HG03520 (cell line): ENCODE results near the gene ASB2.

Experiments used
- ATAC-seq: cut with Tn5 transposase; IDR thresholded peaks from one replicate; pipeline ENCODE4 v1.9.1; 2021; ENCODE audit warnings: mild to moderate bottlenecking, moderate library complexity; ENCODE audit not compliant: unreplicated experiment

ASB2 gene

DNA sequence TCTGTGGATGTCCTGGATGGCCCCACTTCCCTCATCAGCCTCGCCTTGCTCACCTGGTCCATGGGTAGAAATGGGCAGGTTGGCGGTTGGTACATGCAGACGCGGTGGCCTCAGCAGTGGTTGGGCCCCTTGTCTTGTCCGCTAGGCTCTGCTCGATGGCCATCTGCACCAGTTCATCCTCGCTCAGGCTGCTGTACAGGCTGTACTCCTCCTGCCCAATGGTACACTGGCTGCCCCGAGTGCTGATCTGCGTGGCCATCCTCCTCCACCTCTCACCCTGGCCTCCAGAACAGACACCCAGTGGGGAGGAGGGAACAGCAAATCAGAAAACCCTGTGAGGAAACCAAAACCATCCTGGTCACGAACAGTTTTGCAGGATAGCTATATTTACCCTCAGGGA, 12.1 kb downstream of the ASB2 start:
- no peak for ATAC-seq

DNA sequence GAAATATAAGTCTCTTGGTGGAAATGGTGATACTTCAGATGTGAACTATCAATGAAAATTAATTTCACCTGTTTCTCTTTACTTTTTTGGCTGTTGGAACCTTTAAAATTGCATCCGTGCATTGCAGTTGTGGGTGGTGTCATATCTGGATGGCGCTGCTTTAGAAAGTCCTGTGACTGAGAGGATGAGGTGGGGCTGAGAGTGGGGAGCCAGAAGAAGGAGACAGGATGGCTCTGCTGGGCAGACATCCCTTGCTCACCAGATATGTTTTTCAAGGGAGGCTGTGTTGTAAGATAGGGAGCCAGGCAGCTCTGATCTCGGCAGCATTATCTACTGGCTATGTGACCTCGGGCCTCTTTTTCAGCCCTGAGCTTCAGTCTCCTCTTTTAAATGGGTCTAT, 12.7 kb downstream of the ASB2 start:
- no peak for ATAC-seq

DNA sequence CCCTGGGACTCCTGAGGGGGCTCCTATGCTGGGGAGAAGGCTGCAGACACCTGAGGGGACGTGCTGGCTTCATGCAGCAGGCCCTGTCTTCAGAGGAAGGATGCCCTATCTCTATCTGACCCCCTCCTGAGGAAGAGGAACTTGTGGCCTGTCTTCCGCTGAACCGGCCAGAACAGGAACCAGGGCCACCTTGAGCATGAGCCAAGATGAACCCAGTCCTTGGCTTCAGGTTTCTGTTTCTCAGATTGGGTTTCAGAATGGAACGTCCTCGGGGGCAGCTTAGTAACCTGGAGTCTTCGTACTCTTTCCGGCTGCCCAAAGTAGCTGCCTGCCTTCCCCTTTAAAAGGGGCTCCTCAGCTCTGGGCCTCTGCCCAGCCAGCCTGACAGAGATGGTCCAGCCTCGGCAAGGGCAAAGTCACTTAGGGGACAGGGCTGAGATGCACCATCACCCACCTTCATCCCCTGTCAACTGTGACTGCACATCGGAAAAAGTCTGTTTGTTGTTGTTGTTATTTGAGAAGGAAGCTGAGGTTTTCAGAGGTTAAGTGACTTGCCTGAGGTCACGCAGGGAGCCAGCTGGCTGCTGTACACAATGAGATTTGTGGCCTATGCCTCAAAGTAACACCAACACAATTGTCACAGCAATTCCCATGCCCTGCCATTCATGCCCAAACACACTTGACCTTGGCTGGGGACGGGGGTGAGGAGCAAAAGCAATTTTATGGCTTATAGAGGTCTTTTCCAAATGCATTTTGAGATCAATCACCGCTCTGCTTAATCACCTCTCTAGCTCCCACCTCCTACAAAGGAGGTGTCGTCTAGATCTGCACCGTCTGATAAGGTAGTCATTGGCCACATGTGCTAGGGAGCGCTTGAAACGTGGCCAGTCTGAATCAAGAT, 13.4 kb downstream of the ASB2 start:
- ATAC-seq, result peak; percentile 36

DNA sequence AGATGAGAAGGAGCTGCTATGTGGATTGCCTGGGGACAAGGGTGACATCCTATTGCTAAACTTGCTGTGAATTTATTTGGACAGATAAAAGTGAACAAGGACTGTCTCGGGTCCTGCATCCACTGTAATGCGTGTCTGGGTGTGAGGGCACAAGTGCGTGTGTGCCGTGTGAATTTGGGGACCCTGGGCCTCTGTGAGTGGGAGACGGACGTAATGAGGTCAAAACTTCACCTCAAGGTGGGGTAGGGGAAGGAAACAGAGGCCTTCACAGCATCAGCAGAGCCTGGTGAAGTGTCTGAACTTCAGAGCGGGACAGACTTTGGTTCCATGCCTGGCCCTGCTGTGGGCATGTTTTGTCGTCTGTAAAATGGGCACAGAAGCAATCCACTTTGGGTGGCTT, 14.8 kb downstream of the ASB2 start:
- no peak for ATAC-seq

DNA sequence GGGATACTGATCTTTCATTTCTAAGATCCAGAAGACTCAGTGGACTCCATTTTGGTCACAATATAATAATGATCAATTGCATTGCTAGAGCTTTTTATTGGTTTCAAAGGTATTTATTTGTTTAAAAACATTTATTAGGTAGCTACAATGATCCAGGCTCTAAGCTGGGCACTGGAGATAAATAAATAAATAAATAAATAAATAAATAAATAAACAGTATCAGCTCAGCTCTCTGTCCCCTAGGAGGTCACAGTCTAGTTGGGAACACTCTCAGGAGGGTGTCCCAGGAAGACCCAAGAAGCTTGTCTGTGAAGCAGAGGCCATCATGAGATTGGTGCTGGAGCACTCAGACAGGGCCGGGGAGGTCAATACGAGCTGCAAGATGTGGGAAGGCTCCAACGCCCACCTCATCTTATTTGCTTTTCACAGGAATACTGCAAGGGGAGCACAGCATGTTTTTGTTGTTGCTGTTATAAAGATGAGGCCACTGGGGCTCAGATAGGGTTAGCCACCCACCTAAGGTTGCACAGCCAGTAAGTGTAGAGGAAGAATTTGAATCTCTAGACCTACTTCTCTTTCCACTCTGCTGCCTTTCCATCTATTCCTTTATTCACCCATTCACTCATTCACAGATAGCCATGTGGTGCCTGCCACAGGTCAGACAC, 15.5 kb downstream of the ASB2 start:
- ATAC-seq, result no peak

DNA sequence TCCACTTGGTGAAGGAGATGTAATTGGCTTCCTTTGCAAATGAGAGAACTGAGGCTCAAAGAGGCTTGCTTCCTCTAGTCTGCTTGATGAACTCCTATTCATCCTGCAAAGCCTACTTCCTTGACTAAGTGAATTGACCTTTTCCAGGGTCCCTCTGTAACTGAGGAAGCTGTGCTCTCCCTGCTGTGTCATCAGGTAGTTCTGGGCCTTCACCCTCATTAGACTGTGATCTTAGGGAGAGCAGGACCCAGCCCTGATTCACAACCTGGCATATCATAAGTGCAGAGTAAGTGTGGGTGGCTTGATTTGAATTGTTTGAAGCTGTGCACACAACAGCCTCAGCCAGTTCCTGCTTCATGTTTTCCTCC, 16.3 kb downstream of the ASB2 start:
- ATAC-seq, result no peak

DNA sequence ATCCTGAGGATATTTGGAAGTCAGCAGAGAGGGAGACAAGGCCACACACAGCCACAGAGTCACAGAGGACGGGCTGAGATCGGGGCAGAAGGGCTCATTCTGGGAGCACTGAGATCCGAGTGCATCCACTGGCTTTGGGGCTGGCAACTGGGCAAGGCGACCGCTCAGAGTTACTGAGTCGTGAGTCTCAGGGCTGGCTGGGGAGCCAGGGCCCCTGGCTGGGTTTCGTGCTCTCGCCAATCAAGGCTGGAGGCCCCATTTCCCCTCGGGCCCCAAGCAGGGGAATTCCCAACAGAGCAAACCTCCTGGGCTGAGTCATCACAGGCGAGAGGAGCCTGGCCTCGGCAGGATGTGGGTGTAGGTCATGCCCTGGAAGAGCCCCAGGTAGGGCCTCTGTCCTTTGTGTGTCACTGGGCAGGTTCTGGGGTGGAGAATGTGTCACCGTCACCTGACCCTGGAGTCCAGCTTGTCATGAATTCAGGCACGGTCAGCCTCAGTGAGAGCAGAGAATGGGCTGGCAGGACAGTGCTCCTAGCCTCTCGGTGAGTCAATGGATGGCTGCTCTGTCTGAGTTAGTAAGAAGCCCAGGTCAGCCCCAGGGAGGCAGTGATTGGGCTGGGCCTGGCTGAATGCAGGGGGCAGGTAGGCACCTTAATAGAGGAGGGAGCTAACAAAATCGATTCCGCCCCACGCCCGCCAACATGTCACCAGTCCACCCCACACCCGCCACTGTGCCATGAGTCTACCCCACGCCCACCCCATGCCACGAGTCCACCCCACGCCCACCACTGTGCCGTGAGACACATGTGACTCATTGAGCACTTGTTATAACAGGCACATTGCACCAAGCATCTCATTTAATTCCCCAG, 16.9 kb downstream of the ASB2 start:
- ATAC-seq, result peak; percentile 77

DNA sequence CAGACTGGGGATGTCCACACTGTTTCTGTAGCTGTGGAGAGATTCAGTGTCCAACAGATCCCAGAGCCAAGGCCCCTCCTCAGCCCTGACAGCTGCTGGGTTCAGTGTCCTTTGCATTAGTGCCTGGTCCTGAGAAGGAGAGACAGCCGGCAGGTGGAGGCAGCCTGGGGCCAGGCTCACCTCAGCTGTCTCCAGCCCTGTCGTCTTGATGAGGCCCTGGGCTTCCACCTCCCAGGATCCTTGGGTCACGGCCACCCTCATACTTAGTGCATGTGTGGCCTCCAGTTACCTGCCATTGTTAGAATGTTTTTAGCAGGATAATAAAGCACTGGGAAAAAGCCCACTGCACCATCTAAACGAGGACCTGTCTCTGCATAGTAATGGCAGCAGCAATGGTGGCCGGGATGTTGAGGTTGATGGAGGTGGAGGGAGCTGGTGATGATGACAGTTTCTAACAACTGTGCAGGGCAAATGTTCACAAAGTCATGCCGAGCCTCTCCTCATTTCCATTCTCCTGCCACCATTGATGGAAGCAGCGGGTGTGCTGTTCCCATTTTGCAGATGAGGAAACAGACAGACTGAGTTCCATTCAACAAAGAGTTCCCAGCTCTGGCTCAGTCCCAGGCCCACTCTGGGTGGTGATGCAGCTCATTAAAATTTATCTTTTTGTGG, 17.7 kb downstream of the ASB2 start:
- no peak for ATAC-seq

DNA sequence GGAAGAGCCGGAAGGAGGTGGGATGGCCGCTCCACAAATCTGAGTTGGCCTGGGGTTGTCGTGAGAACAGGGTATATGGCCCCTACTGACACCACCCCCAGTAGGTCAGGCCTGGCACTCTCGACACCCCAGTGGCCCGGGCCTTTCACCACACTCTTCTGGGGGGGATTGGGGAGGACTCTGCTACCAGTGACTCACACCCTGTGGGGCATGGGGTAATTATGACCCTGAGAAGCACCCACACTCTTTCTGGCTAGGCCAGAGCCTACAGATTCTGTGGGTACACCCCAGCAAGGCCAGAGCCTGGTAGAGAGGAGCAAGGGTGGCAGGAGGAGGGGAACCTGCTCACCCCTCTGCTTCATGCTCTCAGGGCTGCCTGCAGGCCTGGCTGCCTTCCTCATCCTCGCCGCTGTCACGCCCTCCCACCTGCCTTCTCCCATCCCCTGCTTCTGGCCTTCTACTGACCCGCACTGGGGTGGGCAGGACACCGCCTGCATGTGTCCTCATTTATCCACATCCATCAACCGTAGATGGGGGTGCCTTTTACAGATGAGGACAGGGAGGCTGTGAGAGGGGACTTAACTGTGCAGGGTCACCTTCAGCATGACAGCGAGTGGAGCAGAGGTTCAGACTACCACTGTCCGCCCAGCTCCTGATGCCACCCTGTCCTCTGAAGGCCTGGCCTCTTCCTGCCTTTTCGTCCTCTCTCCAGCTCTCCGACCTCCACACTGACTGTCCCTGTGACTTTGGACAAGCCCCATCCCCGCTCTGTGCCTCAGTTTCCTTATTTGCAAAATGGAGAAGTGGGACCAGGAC, 18.4 kb downstream of the ASB2 start:
- ATAC-seq, result no peak

DNA sequence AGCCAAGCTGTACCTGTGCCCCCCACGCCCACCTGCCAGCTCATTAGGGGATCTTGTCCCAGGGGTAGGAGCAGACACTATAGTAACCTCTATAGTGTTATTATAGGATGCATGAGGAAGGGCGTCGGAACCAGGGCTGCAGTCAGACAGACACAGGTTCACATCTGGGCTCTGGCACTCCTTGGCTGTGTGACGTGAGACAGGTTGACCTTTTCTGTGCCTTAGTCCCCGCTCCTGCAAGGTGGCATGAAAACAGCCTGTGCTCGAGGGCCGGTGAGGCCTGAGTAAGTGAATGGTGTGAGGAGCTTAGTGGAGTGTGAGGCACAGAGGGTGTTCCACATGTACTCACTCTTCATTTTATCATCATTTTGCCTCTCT, 19.0 kb downstream of the ASB2 start:
- ATAC-seq, result no peak

DNA sequence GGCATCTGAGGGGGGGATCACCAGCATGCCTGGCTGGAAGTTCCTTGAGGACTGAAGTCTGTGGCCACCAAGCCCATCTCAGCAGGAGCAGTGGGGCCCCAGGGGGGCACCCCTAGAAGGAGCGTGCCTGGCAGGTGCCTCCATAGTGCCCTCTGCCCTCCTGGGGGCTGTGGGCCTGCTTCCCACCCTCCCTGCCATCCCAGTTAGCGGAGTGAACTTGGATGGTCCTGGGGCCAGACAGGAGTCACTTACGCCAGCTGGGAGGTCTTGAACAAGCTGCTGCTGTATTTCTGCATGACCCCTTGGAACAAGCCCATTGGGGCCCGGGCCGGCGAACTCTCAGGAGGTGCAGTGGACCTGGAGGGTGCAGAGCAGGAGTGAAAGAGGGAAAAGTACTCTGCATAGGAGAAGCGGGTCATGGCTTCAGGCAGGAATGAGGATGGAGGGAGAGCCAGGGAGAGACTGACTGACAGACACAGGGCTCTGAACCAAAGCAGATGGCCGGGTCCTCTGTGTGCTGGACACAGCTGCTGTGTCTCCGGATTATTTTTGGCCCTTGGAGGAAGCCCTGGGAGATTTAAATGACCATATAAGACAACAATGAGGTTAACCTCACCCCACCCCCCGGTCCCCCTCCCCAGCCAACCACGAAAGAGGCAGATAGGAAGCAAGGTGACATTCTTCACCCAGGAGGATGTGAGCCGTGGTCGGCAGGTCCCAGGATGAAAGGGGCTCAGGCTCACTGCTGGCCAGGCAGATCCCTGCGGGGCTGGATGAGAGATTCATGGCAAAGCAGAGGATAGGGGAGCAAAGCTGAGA, 19.6 kb downstream of the ASB2 start:
- ATAC-seq, result no peak

DNA sequence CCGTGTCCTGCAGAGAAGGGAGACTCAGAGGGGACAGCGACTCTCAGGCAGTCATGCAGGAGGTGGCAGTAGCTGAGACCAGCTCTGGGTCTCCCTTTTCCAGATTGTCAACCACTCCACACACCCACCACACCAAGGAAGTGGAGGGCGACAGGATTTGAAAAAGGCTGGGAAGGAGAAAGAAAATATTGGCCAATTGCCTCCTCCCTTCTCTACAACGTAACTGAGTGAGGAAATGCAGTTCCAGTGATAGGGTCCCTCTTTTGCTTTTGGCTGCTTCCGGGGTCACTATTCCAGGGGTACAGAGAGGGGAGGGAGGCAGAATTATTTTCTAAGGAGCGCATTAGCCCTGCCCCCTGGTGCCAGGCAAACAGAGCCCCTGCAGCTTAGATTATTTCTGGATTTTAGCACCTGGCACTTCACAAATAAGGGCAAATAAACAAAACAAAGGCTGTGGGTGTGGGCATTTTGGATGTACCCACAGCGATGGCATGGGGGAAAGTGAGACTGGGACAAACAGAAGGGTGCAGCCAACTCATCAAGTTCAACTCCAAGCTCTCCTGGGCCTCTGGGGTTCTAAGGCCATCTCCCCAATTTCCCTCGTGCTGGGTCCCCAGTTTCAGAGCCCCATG, 20.4 kb downstream of the ASB2 start:
- ATAC-seq, result no peak

DNA sequence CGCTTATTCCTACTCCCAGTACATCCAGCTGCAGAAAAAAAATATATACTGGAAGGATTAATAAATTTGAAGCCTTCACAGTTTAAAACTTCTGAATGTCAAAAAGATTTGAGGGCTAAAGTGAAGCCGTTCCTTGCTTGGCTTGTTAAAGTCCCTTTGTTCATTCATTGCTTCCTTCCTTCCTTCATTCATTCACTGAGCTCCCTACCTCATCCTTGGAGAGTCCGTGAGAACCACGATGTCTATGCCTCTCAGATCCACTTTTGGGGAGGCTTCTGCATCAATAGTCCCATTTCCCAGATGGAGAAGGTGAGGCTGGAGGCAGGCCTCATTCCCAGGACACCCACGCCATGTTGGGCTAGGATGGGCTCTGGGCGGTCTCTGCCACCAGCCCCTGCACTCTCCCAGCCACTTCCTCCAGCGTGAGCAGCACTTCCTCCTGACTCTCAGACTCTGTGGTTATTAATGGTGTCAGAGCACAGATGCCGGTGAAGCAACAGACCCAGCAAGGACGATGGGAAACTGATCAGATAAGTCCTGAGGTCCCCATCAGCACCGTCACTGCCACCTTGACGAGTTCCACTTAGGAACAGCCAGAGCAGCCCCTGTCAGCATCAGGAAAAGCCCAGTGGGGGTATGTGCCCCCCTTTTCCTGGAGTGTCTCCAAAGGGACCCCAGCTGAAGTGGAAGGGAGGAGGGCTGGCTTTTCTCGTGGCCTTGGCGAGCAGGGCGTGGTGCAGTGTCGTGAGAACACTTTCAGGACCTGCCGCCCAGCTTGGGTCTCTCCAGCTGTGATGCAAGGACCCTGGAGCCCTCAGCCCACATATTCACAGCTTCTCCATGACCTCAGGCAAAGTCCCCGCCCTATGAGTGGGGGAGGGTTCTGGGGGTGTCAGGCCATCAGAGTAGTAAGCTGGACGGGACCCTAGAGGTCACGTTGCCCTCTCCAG, 21.2 kb downstream of the ASB2 start:
- no peak for ATAC-seq

DNA sequence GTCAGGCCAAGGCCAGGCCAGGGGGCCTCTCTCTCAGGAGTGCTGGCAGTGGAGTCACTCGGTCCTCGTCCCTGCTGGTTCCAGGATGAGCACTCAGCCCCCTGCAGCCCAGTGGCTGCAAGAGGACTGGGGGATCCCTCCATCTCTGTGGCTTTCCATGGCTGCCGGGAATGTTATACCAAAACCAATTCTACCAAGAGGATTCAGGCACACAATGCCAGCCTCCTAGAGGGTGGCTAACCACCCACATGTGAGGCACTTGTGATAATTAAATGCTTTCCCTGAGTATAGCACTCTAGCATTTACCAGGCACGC, 21.9 kb downstream of the ASB2 start:
- ATAC-seq, result no peak

DNA sequence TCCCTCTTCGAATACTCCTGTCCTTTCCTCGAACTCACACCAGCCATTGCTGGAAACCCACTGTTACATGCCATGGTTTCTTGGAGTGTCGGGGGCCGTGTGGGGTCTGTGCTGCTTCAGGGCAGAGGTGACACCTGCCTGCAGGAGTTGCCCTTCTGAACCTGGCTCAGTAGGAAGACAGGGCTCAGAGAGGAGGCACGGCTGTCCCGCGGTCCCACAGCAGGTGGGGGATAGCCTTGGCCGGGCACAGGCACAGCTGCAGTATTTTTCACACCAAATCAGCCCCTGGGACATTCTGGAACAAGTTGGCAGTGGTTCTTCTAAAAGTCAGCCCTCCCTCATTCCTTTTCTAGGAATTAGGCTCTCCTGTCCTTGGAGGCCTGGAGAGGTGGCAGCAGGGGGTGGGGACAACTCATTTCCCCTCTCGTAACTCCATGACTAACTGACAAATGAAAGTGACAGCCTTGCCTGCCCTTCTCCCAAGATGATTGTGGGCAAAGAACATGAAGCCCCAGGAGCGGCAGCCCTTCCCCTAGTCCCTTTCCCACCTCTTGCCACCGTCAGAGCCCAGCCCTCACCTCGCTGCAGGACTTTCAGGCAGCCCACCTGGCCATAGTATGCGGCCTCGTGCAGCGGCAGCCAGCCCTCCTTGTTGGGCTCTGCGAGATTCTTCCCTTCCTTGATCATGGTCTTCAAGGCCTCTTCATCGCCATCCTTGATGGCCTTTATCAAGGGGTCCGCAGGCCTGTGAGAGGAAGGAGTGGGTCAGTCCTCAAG, 22.4 kb downstream of the ASB2 start:
- no peak for ATAC-seq

DNA sequence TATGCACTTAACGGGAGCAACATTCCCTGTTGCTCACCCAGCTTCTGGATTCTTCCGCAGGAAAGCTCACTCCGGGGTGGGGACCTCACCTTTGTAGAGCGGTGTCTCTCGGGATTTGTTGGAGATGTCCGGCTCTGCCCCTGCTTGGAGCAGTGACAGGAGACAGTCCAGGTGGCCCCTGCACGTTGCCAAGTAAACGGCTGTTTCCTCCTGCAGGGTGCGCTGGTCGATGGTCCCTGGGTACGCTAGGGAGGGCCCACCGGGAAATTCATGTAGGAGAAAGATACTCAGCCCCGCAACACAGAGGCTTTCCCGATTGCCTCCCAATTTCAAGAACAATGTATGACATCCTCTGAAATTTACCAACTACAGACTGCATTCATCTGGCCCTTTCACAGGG, 23.1 kb downstream of the ASB2 start:
- no peak for ATAC-seq

DNA sequence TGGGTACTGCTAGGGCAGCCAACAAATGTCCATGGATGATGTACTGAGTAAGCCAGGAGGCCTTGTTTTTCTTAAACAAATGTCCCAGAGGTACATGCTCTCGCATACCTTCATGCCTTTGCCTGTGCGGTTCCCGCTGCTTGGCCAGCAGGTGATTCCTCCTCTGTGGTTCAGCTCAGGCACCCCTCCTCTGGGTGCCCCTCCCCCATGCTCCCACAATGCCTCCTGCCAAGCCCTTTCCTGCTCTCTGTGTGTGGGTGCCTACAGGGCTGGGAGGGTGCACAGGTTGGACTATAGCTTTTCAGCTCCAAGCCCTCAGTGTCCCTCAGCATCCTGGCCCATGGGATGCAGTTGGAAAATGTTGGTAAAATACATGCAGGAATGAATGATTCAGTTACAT, 23.5 kb downstream of the ASB2 start:
- no peak for ATAC-seq
